Ishikawa (cell line): Measurements from ENCODE around the gene FGD2.

ENCODE experiments used
- CREB1 ChIP-seq: IDR thresholded peaks from 2 replicates; pipeline ENCODE4 v1.6.1; 2012; ENCODE audit warnings: low read depth
- EGR1 ChIP-seq: IDR thresholded peaks from 2 replicates; pipeline ENCODE4 v1.6.1; 2012
- EP300 ChIP-seq: IDR thresholded peaks from 2 replicates; pipeline ENCODE4 v1.6.1; 2012; ENCODE audit warnings: borderline replicate concordance
- FOXM1 ChIP-seq: IDR thresholded peaks from 2 replicates; pipeline ENCODE4 v1.6.1; 2012; ENCODE audit warnings: low read depth, borderline replicate concordance
- TAF1 ChIP-seq: IDR thresholded peaks from 2 replicates; pipeline ENCODE4 v1.6.1; 2012; ENCODE audit warnings: low read depth, mild to moderate bottlenecking
- TEAD4 ChIP-seq: IDR thresholded peaks from 2 replicates; pipeline ENCODE4 v1.6.1; 2012
- ZBTB7A ChIP-seq: IDR thresholded peaks from 2 replicates; pipeline ENCODE4 v1.6.1; 2012; ENCODE audit warnings: low read depth
- TF ChIP-seq, protein P1 (sequence below): IDR thresholded peaks from 2 replicates; pipeline ENCODE4 v1.6.1; 2012
- TF ChIP-seq, protein P2 (sequence below): IDR thresholded peaks from 2 replicates; pipeline ENCODE4 v1.6.1; 2012

DNA sequence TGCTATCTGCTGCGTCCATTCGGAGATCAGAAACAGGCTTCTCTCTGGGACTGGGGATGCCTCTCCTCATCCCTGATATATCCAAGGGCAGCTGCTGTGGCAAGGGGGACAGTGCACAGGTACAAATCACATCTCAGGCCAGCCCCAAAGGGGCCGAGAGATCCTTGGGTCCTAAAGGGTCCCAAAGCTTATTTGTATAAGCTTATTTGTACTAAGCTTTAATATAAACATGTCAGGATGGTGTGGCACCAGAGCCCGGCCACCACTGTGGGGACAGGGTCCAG is 45.3 kb downstream of the FGD2 start:
- TF ChIP-seq EP300 = no peak
- TF ChIP-seq ZBTB7A = no peak
- TF ChIP-seq TAF1 = no peak
- no peak for TF ChIP-seq EGR1
- TF ChIP-seq, protein P1, sequence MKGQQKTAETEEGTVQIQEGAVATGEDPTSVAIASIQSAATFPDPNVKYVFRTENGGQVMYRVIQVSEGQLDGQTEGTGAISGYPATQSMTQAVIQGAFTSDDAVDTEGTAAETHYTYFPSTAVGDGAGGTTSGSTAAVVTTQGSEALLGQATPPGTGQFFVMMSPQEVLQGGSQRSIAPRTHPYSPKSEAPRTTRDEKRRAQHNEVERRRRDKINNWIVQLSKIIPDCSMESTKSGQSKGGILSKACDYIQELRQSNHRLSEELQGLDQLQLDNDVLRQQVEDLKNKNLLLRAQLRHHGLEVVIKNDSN = no peak
- no peak for TF ChIP-seq FOXM1
- no peak for TF ChIP-seq TEAD4
- TF ChIP-seq, protein P2, sequence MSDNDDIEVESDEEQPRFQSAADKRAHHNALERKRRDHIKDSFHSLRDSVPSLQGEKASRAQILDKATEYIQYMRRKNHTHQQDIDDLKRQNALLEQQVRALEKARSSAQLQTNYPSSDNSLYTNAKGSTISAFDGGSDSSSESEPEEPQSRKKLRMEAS = no peak
- TF ChIP-seq CREB1 = no peak
